Keratinocyte (primary cell): Measurements from ENCODE around the gene AFF2.

Source experiments
- CTCF ChIP-seq, 3 experiments: IDR thresholded peaks in 1 of 3; conservative IDR thresholded peaks in 1 of 3; optimal IDR thresholded peaks in 1 of 3; 2 replicates in 2 of 3; 3 replicates in 1 of 3; pipeline versions ENCODE3 to v1.5.1; 2011; ENCODE audit warnings: low read length in 3 of 3, mild to moderate bottlenecking in 3 of 3, moderate library complexity in 2 of 3, control low read depth in 1 of 3, inconsistent platforms in 1 of 3; ENCODE audit not compliant: insufficient read depth in 2 of 3; ENCODE audit errors: extremely low read depth in 1 of 3
- EZH2 ChIP-seq: IDR thresholded peaks from one replicate; pipeline ENCODE4 v1.6.1; 2012; ENCODE audit warnings: inconsistent platforms, mild to moderate bottlenecking, low read length, moderate library complexity

- no peak for TF ChIP-seq CTCF (optimal IDR thresholded peaks at IDR 0.05 in 1 of 3, IDR thresholded peaks at IDR 0.05 in 1 of 3, conservative IDR thresholded peaks at IDR 0.05 in 1 of 3; ENCODE audit: extremely low read depth in 1 of 3, insufficient read depth in 2 of 3, low read length in 3 of 3)
- no peak for TF ChIP-seq EZH2
These were observed 143.0 kb downstream of the AFF2 start for GRCh38 chrX:148643460-148643859.
